Measurements from ENCODE around the gene COX6B2. TPM values are rescaled to one million over a fixed set of nuclear protein-coding genes. Genes with fewer than 3 reads are reported as not detected.

Gene COX6B2
- total RNA-seq, 1 donor from 2014 or later: 0.50 TPM

DNA sequence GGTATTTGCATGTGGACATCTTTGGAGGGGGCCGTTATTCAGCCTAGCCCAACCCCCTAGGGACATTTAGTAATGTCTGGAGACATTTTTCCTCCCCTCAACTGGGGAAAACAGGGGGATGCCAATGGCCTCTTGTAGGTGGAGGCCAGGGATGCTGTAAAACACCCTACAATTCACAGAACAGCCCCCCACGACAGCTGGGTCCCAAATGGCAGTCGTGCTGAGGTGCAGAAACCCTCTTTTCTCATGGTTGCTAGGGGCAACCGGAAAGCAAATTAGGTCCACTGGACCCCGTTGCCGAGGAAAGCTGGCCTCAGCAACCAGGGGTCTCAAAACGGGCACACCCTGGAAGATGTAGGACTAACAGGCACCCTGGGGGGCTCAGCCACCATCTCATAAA, 44.0 kb downstream of the COX6B2 start:
- Mint-ChIP-seq H3K27ac (ENCODE audit: unreplicated experiment) (no peak overlapping the region), H3K9me3 (ENCODE audit: unreplicated experiment) (no peaks in the 10 kb centered on the region), H3K36me3 (ENCODE audit: low read depth, unreplicated experiment) (peaks cover 32% of the 10 kb centered on the region), H3K4me3 (ENCODE audit: unreplicated experiment) (no peak overlapping the region), H3K27me3 (ENCODE audit: low read depth, unreplicated experiment) (no peaks in the 10 kb centered on the region), H3K4me1 (ENCODE audit: low read depth, unreplicated experiment) (no peaks in the 10 kb centered on the region)
- DNase-seq (ENCODE audit: low read depth) (no peak), FAIRE-seq (no peak)
- no peaks in the 10 kb centered on the region for H4K20me1 ChIP-seq (ENCODE audit: insufficient read depth, low read length)
- H3K4me1 ChIP-seq (ENCODE audit: insufficient read depth, low read length): no peaks in the 10 kb centered on the region
- H3K9me3 ChIP-seq (ENCODE audit: insufficient read depth, low read depth, low read length): peaks cover 3% of the 10 kb centered on the region
- no peak for TF ChIP-seq EZH2 (IDR thresholded peaks at IDR 0.05; ENCODE audit: insufficient read depth, low read length)
- TF ChIP-seq, protein P1, sequence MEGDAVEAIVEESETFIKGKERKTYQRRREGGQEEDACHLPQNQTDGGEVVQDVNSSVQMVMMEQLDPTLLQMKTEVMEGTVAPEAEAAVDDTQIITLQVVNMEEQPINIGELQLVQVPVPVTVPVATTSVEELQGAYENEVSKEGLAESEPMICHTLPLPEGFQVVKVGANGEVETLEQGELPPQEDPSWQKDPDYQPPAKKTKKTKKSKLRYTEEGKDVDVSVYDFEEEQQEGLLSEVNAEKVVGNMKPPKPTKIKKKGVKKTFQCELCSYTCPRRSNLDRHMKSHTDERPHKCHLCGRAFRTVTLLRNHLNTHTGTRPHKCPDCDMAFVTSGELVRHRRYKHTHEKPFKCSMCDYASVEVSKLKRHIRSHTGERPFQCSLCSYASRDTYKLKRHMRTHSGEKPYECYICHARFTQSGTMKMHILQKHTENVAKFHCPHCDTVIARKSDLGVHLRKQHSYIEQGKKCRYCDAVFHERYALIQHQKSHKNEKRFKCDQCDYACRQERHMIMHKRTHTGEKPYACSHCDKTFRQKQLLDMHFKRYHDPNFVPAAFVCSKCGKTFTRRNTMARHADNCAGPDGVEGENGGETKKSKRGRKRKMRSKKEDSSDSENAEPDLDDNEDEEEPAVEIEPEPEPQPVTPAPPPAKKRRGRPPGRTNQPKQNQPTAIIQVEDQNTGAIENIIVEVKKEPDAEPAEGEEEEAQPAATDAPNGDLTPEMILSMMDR (IDR thresholded peaks at IDR 0.05; ENCODE audit: insufficient read depth, low read depth, low read length): no peak
- H3K4me3 ChIP-seq (ENCODE audit: insufficient read depth, low read depth, low read length): no peak overlapping the region
- no peak overlapping the region for H2AFZ ChIP-seq (ENCODE audit: low read depth, low read length)
- no peaks in the 10 kb centered on the region for H3K79me2 ChIP-seq (ENCODE audit: insufficient read depth, low read length)
- H3K27ac ChIP-seq (ENCODE audit: low read depth, low read length): no peak overlapping the region
- no peak overlapping the region for H3K4me2 ChIP-seq (ENCODE audit: low read length)
- H3K36me3 ChIP-seq (ENCODE audit: insufficient read depth, low read length): peaks cover 15% of the 10 kb centered on the region
- H3K27me3 ChIP-seq (ENCODE audit: insufficient read depth, low read length): no peaks in the 10 kb centered on the region
- H3K9ac ChIP-seq (ENCODE audit: low read length): no peak overlapping the region

DNA sequence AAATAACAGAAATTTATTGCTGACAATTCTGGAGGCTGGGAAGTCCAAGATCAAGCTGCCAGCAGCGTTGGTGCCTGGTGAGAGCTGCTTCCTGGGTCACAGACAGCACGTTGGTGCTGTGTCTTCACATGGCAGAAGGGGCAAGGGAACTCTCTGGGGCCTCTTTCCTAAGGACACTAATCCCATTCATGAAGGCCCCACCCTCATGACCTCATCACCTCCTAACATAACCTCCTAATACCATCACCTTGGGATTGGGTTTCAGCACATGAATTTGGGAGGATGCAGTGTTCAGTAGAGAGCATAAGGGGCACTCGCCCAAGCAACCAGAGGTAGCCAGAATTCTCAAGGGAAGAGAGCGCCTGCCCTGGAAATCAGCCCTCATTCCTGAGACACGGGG, 45.1 kb downstream of the COX6B2 start:
- no peaks in the 10 kb centered on the region for H3K4me1 Mint-ChIP-seq (ENCODE audit: low read depth, unreplicated experiment)
- no peaks in the 10 kb centered on the region for H3K27me3 Mint-ChIP-seq (ENCODE audit: low read depth, unreplicated experiment)
- no peak for FAIRE-seq
- no peak overlapping the region for H3K27ac ChIP-seq (ENCODE audit: low read depth, low read length)
- H3K4me3 Mint-ChIP-seq (ENCODE audit: unreplicated experiment): no peak overlapping the region
- peaks cover 35% of the 10 kb centered on the region for H3K36me3 Mint-ChIP-seq (ENCODE audit: low read depth, unreplicated experiment)
- DNase-seq (ENCODE audit: low read depth): no peak
- TF ChIP-seq EZH2 (IDR thresholded peaks at IDR 0.05; ENCODE audit: insufficient read depth, low read length): no peak
- TF ChIP-seq, protein P1 (IDR thresholded peaks at IDR 0.05; ENCODE audit: insufficient read depth, low read depth, low read length): no peak
- no peak overlapping the region for H3K27ac Mint-ChIP-seq (ENCODE audit: unreplicated experiment)
- no peaks in the 10 kb centered on the region for H3K79me2 ChIP-seq (ENCODE audit: insufficient read depth, low read length)
- H4K20me1 ChIP-seq (ENCODE audit: insufficient read depth, low read length): no peaks in the 10 kb centered on the region
- H2AFZ ChIP-seq (ENCODE audit: low read depth, low read length): no peak overlapping the region
- H3K4me2 ChIP-seq (ENCODE audit: low read length): no peak overlapping the region
- H3K4me3 ChIP-seq (ENCODE audit: insufficient read depth, low read depth, low read length): no peak overlapping the region
- H3K9me3 Mint-ChIP-seq (ENCODE audit: unreplicated experiment): no peaks in the 10 kb centered on the region
- no peak overlapping the region for H3K9ac ChIP-seq (ENCODE audit: low read length)
- peaks cover 15% of the 10 kb centered on the region for H3K36me3 ChIP-seq (ENCODE audit: insufficient read depth, low read length)
- no peaks in the 10 kb centered on the region for H3K4me1 ChIP-seq (ENCODE audit: insufficient read depth, low read length)
- peaks cover 3% of the 10 kb centered on the region for H3K9me3 ChIP-seq (ENCODE audit: insufficient read depth, low read depth, low read length)
- H3K27me3 ChIP-seq (ENCODE audit: insufficient read depth, low read length): no peaks in the 10 kb centered on the region

DNA sequence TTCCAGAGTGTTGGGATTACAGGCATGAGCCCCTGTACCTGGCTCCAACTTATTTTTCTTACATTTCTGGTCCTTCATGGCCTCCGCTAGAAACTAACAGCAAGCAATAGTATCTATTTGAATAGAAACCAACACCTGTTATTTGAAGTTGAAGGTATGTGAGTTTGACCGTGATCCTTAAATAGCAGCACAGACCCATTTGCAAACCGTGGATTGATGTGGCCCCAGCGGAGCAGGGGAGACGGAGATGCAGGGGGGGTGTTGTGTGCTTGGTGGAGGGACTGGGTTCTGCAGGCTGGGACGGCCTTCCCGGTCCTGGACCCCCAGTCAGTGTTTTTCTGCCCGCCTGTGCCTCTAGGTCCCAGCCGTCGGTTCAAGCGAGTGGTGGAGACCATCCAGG, 46.2 kb downstream of the COX6B2 start:
- Histone ChIP-seq H3K9me3 (ENCODE audit: insufficient read depth, low read depth, low read length) (peaks cover 3% of the 10 kb centered on the region), H3K4me3 (ENCODE audit: insufficient read depth, low read depth, low read length) (no peak overlapping the region), H3K9ac (ENCODE audit: low read length) (no peak overlapping the region), H3K36me3 (ENCODE audit: insufficient read depth, low read length) (peaks cover 18% of the 10 kb centered on the region), H2AFZ (ENCODE audit: low read depth, low read length) (no peak overlapping the region), H4K20me1 (ENCODE audit: insufficient read depth, low read length) (no peaks in the 10 kb centered on the region), H3K4me2 (ENCODE audit: low read length) (no peak overlapping the region), H3K27ac (ENCODE audit: low read depth, low read length) (no peak overlapping the region), H3K79me2 (ENCODE audit: insufficient read depth, low read length) (no peaks in the 10 kb centered on the region), H3K27me3 (ENCODE audit: insufficient read depth, low read length) (no peaks in the 10 kb centered on the region), H3K4me1 (ENCODE audit: insufficient read depth, low read length) (no peaks in the 10 kb centered on the region)
- H3K27me3 Mint-ChIP-seq (ENCODE audit: low read depth, unreplicated experiment): no peaks in the 10 kb centered on the region
- no peak overlapping the region for H3K27ac Mint-ChIP-seq (ENCODE audit: unreplicated experiment)
- H3K4me1 Mint-ChIP-seq (ENCODE audit: low read depth, unreplicated experiment): no peaks in the 10 kb centered on the region
- peaks cover 37% of the 10 kb centered on the region for H3K36me3 Mint-ChIP-seq (ENCODE audit: low read depth, unreplicated experiment)
- no peak for DNase-seq (ENCODE audit: low read depth)
- TF ChIP-seq, protein P1 (IDR thresholded peaks at IDR 0.05; ENCODE audit: insufficient read depth, low read depth, low read length): no peak
- no peak for TF ChIP-seq EZH2 (IDR thresholded peaks at IDR 0.05; ENCODE audit: insufficient read depth, low read length)
- FAIRE-seq: no peak
- no peak overlapping the region for H3K4me3 Mint-ChIP-seq (ENCODE audit: unreplicated experiment)
- H3K9me3 Mint-ChIP-seq (ENCODE audit: unreplicated experiment): no peaks in the 10 kb centered on the region

Measured in astrocyte (in vitro differentiated cells and primary cell).